Cerebellar nuclear complex (tissue), 1 donor: Measurements from ENCODE around the gene KIN.
"Not testable (repeated sequence)": the region's sequence is repeated elsewhere in the genome, so short reads cannot be mapped to it uniquely, and the experiment has no call there.

Experiments
- DNase-seq, 2 experiments: peaks; one replicate each; lab custom pipeline; 2025; lab: John Stamatoyannopoulos, UW

KIN gene

GRCh38 chr10:7734821-7735220, 53.0 kb downstream of the KIN start:
- no peak for DNase-seq

GRCh38 chr10:7722927-7723529, 64.8 kb downstream of the KIN start:
- no peak for DNase-seq

DNA sequence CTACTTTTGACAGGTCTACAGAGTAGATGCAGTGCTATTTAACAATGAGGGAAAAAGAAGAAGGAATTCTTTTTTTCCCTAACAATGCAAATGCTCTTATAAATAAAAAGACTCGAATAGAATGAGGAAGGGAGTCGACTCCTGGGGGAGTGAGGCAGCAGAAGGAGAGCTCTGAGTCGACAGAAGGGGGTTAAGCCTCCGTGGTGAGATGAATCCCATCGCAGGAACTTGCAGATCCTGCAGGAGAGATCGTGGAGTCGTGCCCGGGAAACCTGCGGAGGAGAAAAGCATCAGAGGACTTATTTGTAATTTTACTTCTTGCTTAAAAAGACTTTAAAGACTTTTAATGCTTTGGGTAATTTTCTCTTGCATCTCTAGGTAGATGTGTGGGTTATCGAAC, 67.3 kb downstream of the KIN start:
- DNase-seq, result no peak

DNA sequence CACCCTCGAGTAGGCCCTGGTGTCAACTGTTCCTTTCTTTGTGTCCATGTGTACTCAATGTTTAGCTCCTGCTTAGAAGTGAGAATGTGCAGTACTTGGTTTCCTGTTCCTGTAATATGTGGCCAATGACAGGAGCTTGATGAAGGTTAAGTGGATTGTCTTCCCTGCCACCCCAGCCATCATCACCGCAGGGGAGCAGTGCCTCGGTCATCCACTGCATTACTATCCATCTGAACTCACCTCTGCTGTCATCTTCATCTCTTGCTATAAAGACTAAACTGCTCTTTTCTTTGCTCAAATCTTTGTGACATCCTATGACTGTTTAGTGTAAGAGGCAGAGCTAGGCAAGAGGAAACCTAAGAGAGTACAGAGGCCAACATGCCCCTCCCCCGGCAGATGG, 69.1 kb downstream of the KIN start:
- no peak for DNase-seq

DNA sequence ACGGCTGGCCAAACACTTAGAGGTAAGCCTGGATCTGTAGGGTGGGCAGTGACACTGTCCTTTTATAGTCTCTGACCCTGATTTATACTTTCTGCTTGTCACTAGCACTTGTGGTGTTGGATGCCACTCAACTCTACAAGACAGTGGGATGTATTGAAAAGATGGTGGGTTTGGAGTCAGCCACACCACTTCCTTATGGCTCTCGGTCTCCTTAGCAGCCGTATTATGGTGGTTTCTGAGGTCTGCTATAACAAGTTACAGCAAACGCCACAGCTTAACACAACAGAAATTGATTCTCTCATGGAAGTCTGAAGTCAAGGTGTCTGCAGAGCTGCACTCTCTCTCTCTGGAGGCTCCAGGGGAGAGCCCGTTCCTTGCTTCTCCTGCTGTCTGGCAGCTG, 70.0 kb downstream of the KIN start:
- no peak for DNase-seq

- DNase-seq, result no peak
Observed at GRCh38 chr10:7715515-7715914, 72.3 kb downstream of the KIN start.

GRCh38 chr10:7711075-7711474, 76.7 kb downstream of the KIN start:
- DNase-seq, result not testable (repeated sequence)

DNA sequence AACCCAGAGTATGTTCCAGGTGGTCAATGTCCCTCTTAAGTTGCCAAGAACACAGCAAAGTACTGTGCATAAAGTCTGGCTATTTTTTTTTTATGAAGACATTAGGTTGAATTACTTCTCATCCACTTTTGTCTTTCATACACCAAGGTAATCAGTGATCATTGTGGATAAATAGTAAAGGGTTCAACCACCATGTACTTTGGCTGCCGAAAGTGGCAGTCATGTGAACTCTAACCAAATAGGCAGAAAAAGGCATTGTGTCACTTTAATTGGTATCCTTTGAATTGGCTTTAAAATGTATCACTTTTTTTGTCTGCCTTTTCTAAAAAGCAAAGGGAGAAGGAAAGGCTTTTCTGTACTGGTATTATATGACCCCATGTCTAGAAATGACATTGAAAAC, 77.3 kb downstream of the KIN start:
- no peak for DNase-seq

GRCh38 chr10:7708832-7709231, 79.0 kb downstream of the KIN start:
- no peak for DNase-seq

- DNase-seq, result no peak
Observed at GRCh38 chr10:7707858-7708622, 79.8 kb downstream of the KIN start.

- no peak for DNase-seq
Observed at GRCh38 chr10:7707102-7707501, 80.7 kb downstream of the KIN start.

DNA sequence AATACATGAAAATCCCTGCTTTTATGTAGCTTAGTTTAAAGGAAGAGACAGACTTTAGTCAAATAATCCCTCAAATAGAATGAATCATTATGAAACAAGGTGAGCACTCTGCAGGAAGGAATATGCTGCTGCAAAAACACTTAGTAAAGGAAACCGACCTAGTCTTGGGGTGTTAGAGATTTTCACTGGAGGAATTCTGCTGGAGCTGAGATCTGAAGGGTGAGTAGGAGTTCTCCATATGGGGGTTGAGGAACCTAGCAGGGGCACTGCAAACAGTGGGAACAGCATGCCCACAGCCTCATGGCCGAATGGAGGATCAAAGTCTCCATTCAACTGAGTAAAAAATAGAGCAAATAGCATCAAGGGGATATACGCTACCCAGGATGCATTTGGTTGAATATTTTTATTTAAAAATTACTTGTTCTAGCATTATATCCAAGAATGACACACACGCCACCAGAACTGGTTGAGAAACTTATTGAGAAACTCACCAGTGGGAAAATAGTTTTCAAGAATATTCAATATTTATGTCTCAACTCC, 81.2 kb downstream of the KIN start:
- no peak for DNase-seq

DNA sequence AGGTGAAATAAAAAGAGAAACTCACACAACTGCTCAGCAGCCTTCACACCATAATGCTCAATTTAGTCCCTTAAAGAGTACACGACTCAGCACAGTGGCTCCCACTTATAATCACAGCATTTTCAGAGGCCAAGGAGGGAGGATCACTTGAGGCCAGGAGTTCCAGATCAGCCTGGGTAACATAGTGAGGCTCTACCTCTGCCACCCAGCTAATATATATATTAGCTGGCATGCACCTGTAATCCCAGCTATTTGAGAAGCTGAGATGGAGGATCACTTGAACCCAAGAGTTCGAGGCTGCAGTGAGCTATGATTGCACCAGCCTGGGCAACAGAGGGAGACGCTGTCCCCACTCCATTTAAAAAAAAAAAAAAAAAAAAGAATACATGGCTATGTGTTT, 82.5 kb downstream of the KIN start:
- no peak for DNase-seq

DNA sequence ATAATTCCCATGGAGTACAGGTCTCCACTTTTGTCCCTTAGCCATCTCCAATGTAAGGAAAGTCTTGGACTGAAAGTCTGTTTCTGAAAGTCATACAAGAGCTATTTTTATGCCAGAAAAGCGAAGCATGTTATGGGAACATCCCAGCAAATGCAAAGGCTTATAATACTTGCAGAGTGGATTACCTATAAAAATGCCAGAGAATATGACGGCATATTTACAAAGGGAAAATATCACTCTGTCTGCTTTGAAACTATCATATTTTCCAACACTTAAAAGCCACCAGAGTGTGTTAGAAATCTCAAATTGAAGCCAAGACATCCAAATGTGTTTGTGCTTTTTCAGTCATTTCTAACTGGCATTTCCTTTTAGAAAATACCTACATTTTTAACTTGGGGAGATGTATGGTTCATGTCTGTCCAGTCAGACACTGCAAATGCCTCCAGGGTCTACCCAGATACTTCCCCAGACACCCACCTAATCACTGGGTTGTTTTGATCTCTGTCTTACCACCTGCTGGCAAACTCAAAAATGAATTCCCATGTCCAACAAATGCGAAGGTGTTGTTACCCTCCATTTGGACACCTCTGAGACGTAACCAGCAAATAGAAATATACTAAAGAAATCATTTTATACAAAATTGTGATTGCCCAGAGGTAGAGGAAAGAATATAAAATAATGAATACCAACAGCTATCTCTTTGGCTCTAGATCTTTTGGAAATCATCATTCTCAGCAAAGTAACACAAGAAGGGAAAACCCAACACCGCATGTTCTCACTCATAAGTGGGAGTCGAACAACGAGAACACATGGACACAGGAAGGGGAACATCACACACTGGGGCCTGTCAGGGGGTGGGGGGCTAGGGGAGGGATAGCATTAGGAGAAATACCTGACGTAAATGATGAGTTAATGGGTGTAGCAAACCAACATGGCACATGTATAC, 83.4 kb downstream of the KIN start:
- no peak for DNase-seq

GRCh38 chr10:7703140-7703539, 84.7 kb downstream of the KIN start, which contains the start of gene ITIH2:
Gene ITIH2 (plus strand): TSS chr10:7703316. CDS start chr10:7703435, 119 bp downstream.
- DNase-seq, result no peak

- DNase-seq, result no peak
Observed at GRCh38 chr10:7702288-7702812, 85.4 kb downstream of the KIN start.

- no peak for DNase-seq
Observed at GRCh38 chr10:7701158-7701742, 86.5 kb downstream of the KIN start.
